Mesothelial cell of epicardium (in vitro differentiated cells): ENCODE measurements around the gene CYP3A4. TPM values are rescaled to one million over a fixed set of nuclear protein-coding genes. Genes with fewer than 3 reads are reported as not detected.

Source experiments
- DNase-seq, 2 experiments: peaks; one replicate each; pipeline ENCODE4 v3.0.0; 2021; ENCODE audit warnings: low spot score in 2 of 2; ENCODE audit not compliant: unreplicated experiment in 2 of 2
- H3K27ac Mint-ChIP-seq: 2 replicates; pipeline ENCODE4 v1.8.0; 2021; ENCODE audit warnings: mixed read lengths
- H3K27me3 Mint-ChIP-seq: 2 replicates; pipeline ENCODE4 v1.8.0; 2021; ENCODE audit warnings: low read depth, mixed read lengths
- H3K36me3 Mint-ChIP-seq: 2 replicates; pipeline ENCODE4 v1.8.0; 2021; ENCODE audit warnings: mixed read lengths
- H3K4me1 Mint-ChIP-seq: 2 replicates; pipeline ENCODE4 v1.8.0; 2021; ENCODE audit warnings: mixed read lengths
- H3K4me3 Mint-ChIP-seq: 2 replicates; pipeline ENCODE4 v1.8.0; 2021; ENCODE audit warnings: mild to moderate bottlenecking, moderate library complexity, mixed read lengths
- H3K9me3 Mint-ChIP-seq: 2 replicates; pipeline ENCODE4 v1.8.0; 2021; ENCODE audit warnings: mixed read lengths
- total RNA-seq: library from RNA; stranded (reverse); gene quantifications from 3 replicates; pipeline ENCODE4 v1.2.1, GENCODE V29; 2021
- TF ChIP-seq, protein P1 (sequence below): fragments of 200-600 bp; sonication (generic); IDR thresholded peaks from one replicate; pipeline ENCODE4 v1.5.0; 2021; ENCODE audit warnings: antibody characterized with exemption; ENCODE audit not compliant: unreplicated experiment

Gene CYP3A4
- total RNA-seq, 1 donor from 2014 or later: not detected

DNA sequence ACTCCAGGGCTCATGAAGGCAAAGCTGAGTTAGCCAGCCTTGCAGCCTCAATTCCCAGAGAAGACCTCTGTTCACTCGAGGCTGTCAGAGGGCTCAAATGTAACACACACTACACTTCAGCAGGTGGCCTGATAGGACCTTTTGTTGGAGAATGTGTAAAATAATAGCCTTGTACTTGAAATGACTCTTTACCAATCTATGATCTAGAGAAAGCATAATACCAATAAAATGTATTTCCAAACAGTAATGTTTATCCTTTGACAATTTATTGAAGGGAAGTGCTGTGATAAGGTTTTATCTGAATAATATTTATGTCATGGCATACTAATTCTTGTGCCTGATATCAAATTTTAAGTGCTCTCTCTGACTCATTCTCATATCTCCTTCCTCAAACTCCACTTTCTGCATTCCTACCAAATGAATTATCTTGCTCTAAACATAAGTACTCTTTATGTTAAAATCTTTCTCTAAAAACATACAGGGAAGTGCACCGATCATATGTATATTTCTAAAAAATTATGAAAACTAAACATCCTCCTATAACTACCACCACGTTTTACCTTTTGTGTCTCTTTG is 69.9 kb downstream of the CYP3A4 start:
- no peaks in the 10 kb centered on the region for H3K36me3 Mint-ChIP-seq
- TF ChIP-seq, protein P1, sequence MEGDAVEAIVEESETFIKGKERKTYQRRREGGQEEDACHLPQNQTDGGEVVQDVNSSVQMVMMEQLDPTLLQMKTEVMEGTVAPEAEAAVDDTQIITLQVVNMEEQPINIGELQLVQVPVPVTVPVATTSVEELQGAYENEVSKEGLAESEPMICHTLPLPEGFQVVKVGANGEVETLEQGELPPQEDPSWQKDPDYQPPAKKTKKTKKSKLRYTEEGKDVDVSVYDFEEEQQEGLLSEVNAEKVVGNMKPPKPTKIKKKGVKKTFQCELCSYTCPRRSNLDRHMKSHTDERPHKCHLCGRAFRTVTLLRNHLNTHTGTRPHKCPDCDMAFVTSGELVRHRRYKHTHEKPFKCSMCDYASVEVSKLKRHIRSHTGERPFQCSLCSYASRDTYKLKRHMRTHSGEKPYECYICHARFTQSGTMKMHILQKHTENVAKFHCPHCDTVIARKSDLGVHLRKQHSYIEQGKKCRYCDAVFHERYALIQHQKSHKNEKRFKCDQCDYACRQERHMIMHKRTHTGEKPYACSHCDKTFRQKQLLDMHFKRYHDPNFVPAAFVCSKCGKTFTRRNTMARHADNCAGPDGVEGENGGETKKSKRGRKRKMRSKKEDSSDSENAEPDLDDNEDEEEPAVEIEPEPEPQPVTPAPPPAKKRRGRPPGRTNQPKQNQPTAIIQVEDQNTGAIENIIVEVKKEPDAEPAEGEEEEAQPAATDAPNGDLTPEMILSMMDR: no peak
- H3K27me3 Mint-ChIP-seq: no peaks in the 10 kb centered on the region
- no peaks in the 10 kb centered on the region for H3K4me1 Mint-ChIP-seq
- no peak overlapping the region for H3K4me3 Mint-ChIP-seq
- H3K27ac Mint-ChIP-seq: no peak overlapping the region
- H3K9me3 Mint-ChIP-seq: peaks cover 26% of the 10 kb centered on the region
- no peak for DNase-seq

DNA sequence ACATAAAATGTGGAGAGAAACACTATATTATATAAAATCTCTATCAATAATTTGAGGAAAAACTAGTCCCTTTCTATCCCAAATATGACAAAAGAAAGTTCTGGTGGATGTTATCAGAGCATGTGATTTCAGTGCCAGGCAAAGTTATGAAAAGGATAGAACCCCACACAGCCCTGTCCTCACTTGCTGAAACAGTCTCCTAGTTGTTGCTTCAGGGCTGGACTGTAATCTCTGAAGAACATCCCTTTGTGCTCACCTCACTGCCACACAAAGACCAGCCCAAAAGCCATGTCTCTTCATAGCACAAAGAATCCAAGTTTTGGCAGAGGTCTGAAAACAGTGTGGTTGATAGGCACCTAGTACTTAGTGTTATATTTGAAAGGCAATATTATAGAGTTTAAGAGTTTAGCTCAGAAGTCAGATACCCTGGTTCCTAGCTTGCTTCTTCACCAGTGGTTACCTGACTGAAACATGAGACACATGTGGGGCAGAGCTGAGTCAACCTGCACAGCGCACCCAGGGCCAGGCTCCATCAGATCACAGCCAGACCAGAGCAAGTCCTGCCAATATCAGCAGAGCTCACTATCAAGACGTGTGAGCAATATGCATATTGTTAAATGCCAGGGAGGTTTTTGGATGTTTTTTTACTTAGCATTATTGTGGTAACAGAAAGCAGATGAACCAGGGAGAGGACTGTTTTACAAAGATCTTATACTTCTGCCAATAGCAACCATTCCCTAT is 74.0 kb downstream of the CYP3A4 start:
- no peak overlapping the region for H3K27ac Mint-ChIP-seq
- TF ChIP-seq, protein P1: no peak
- no peaks in the 10 kb centered on the region for H3K27me3 Mint-ChIP-seq
- H3K9me3 Mint-ChIP-seq: peaks cover 10% of the 10 kb centered on the region
- no peaks in the 10 kb centered on the region for H3K36me3 Mint-ChIP-seq
- H3K4me3 Mint-ChIP-seq: no peak overlapping the region
- no peak for DNase-seq
- H3K4me1 Mint-ChIP-seq: no peaks in the 10 kb centered on the region

DNA sequence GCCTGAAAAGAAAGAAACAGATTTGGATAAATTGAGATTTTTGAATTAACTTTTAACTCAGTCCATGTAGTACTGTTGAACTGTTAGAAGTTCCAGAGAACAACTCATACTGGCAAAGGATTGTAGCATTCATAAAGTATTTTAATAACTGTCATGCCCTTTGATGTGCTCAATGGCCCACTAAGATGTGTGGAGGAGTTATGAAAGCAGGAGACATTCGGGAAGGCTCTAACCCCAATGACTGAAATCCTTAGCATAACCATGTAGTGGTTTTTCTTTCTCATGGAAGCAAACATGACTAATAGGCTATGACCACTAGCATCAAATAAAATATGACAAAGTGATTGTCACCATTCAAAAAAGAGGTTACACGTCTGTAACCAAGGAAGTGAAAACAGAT is 74.7 kb downstream of the CYP3A4 start:
- Mint-ChIP-seq H3K27ac (no peak overlapping the region), H3K4me1 (no peaks in the 10 kb centered on the region), H3K9me3 (peaks cover 2% of the 10 kb centered on the region), H3K4me3 (no peak overlapping the region), H3K36me3 (no peaks in the 10 kb centered on the region), H3K27me3 (no peaks in the 10 kb centered on the region)
- TF ChIP-seq, protein P1: no peak
- no peak for DNase-seq

DNA sequence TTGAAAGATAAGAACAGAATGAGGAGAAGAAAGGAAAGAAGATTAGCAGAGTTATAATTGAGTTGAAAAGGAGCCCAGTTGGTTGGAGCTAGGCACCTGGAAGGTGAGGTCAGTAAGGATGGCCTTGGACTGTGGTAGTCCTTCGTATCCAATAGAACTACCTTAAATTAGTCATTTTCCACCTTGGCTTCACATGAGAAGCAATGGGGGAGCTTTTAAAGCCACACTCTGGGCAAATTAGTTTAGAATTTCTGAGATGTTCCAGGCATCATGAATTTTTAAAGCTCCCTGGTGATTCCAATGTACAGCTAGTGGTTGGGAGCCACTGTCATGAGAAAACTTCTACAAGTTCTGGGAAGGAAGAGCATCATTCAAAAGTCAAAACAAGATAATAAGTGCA is 76.9 kb downstream of the CYP3A4 start:
- Mint-ChIP-seq H3K4me1 (no peaks in the 10 kb centered on the region), H3K27me3 (peaks cover 3% of the 10 kb centered on the region), H3K27ac (no peak overlapping the region), H3K36me3 (no peaks in the 10 kb centered on the region), H3K9me3 (peaks cover 9% of the 10 kb centered on the region), H3K4me3 (no peak overlapping the region)
- DNase-seq: no peak
- TF ChIP-seq, protein P1: no peak

Other genes starting within 250 kb of the CYP3A4 start
- 8.0 to 9.4 TPM (median 9.3 TPM) in 3 replicates for gene FAM200A, start 232.1 kb downstream of the CYP3A4 start, total RNA-seq
- gene ZNF655, start 225.5 kb downstream of the CYP3A4 start, total RNA-seq: 83.5 to 84.9 TPM (median 84.7 TPM) in 3 replicates
- 2.5 to 3.6 TPM (median 3.2 TPM) in 3 replicates for gene TMEM225B, start 185.9 kb downstream of the CYP3A4 start, total RNA-seq
- 24.1 to 27.8 TPM (median 26.6 TPM) in 3 replicates for gene ZSCAN25, start 167.2 kb downstream of the CYP3A4 start, total RNA-seq
- 9.0 to 10.1 TPM (median 9.2 TPM) in 3 replicates for gene CYP3A5, start 104.2 kb downstream of the CYP3A4 start, total RNA-seq
- 0.33 TPM in 1 of 3 replicates, not detected in the others for gene CYP3A7, start 49.0 kb downstream of the CYP3A4 start, total RNA-seq
- 0.40 TPM in 1 of 3 replicates, not detected in the others for gene CYP3A43, start 43.8 kb upstream of the CYP3A4 start, total RNA-seq
- gene OR2AE1, start 92.8 kb upstream of the CYP3A4 start, total RNA-seq: 0.20 to 0.63 TPM (median 0.24 TPM) in 3 replicates
- 13.1 to 14.1 TPM (median 13.6 TPM) in 3 replicates for gene TRIM4, start 135.3 kb upstream of the CYP3A4 start, total RNA-seq
- 0.27 to 0.54 TPM in 2 of 3 replicates, not detected in the other for gene GJC3, start 145.4 kb upstream of the CYP3A4 start, total RNA-seq
- 0.27 to 0.56 TPM in 2 of 3 replicates, not detected in the other for gene AZGP1, start 191.8 kb upstream of the CYP3A4 start, total RNA-seq
- 143 to 149 TPM (median 143 TPM) in 3 replicates for gene ZKSCAN1, start 231.4 kb upstream of the CYP3A4 start, total RNA-seq